Vagina (tissue), 2 donors: ENCODE measurements around the gene CERKL.

Source experiments
- CTCF ChIP-seq, 3 experiments: fragments of 450-650 bp in 2 of 3; fragments of 200-600 bp in 1 of 3; sonication (generic) in 1 of 3; IDR thresholded peaks; one replicate each; pipeline ENCODE4 v1.5.1; 2017 to 2019; ENCODE audit warnings: antibody characterized with exemption in 3 of 3, mild to moderate bottlenecking in 2 of 3, moderate library complexity in 2 of 3
- POLR2A ChIP-seq, 2 donors: fragments of 450-650 bp; IDR thresholded peaks; one replicate each; pipeline ENCODE4 v1.6.1; 2017; ENCODE audit warnings: antibody characterized with exemption in 2 of 2, mild to moderate bottlenecking in 2 of 2, moderate library complexity in 2 of 2

GRCh38 chr2:181520253-181520652 lies 136.7 kb downstream of the CERKL start:
- no peak for TF ChIP-seq CTCF (IDR thresholded peaks at IDR 0.05)
- TF ChIP-seq POLR2A (IDR thresholded peaks at IDR 0.05), result no peak
